H1 (cell line): ENCODE data around the gene CELA1. TPM values are rescaled to one million over a fixed set of nuclear protein-coding genes. Genes with fewer than 3 reads are reported as not detected.
"Not testable (repeated sequence)": the region's sequence is repeated elsewhere in the genome, so short reads cannot be mapped to it uniquely, and the experiment has no call there.

Experiments used
- CTCF ChIA-PET: fragments of 300-600 bp; sonication (Branson Sonifier 250); formaldehyde crosslinking; loops from one replicate; lab custom pipeline; 2021; ENCODE audit not compliant: partially characterized antibody; lab: Charles Lee
- POLR2A ChIA-PET: fragments of 300-600 bp; sonication (Branson Sonifier 250); formaldehyde crosslinking; loops from one replicate; lab custom pipeline; 2021; ENCODE audit warnings: inconsistent platforms; ENCODE audit not compliant: partially characterized antibody; lab: Charles Lee
- DNase-seq, 2 experiments: peaks; one replicate each; pipeline versions ENCODE4 v3.0.0 to v3.0.0-alpha.2; 2010 to 2022; ENCODE audit warnings: low spot score in 2 of 2, low read depth in 1 of 2, mixed read lengths in 1 of 2
- FAIRE-seq: peaks from 2 replicates; lab custom pipeline; 2011; peaks lifted over from hg19 to GRCh38; lab: Jason Lieb, UNC
- H2AFZ ChIP-seq: 2 replicates; pipeline ENCODE4 v1.8.1; 2012; ENCODE audit warnings: low read length, inconsistent platforms
- H2AK5ac ChIP-seq: 2 replicates; pipeline ENCODE4 v1.6.1; 2013; ENCODE audit warnings: low read depth, low read length
- H2BK120ac ChIP-seq: replicated peaks from 2 replicates; pipeline ENCODE3; 2013; ENCODE audit warnings: low read depth, low read length, inconsistent platforms
- H2BK12ac ChIP-seq: 2 replicates; pipeline ENCODE4 v1.6.1; 2013; ENCODE audit warnings: low read depth, low read length
- H2BK15ac ChIP-seq: 2 replicates; pipeline ENCODE4 v1.6.1; 2013; ENCODE audit warnings: low read length
- H2BK20ac ChIP-seq: 2 replicates; pipeline ENCODE4 v1.6.1; 2013; ENCODE audit warnings: low read length
- H2BK5ac ChIP-seq: 2 replicates; pipeline ENCODE4 v1.6.1; 2013; ENCODE audit warnings: low read depth, low read length
- H3K14ac ChIP-seq: 2 replicates; pipeline ENCODE4 v1.6.1; 2013; ENCODE audit warnings: inconsistent platforms; ENCODE audit not compliant: insufficient read length
- H3K18ac ChIP-seq: 2 replicates; pipeline ENCODE4 v1.6.1; 2013; ENCODE audit warnings: low read length; ENCODE audit errors: extremely low read depth
- H3K23ac ChIP-seq: 2 replicates; pipeline ENCODE4 v1.6.1; 2013; ENCODE audit warnings: inconsistent platforms; ENCODE audit not compliant: insufficient read length
- H3K23me2 ChIP-seq: 2 replicates; pipeline ENCODE4 v1.6.1; 2013; ENCODE audit warnings: low read depth, low read length
- H3K27ac ChIP-seq: 2 replicates; pipeline ENCODE4 v1.6.1; 2011; ENCODE audit warnings: low read depth, low read length, inconsistent platforms
- H3K27me3 ChIP-seq, 4 experiments: replicated peaks in 1 of 4; 1 replicate in 1 of 4; 2 replicates in 3 of 4; pipeline versions ENCODE4 v1.6.1 to v1.8.1; 2011 to 2013; ENCODE audit warnings: low read length in 3 of 4, mild to moderate bottlenecking in 3 of 4, inconsistent platforms in 2 of 4, mixed read lengths in 2 of 4, moderate library complexity in 1 of 4; ENCODE audit not compliant: control insufficient read depth in 3 of 4, insufficient read depth in 3 of 4; ENCODE audit errors: extremely low read depth in 1 of 4
- H3K36me3 ChIP-seq, 4 experiments: 2 replicates each; pipeline versions ENCODE4 v1.6.1 to v1.8.1; 2011 to 2013; ENCODE audit warnings: mild to moderate bottlenecking in 4 of 4, low read length in 3 of 4, moderate library complexity in 2 of 4, control low read depth in 1 of 4, inconsistent platforms in 1 of 4; ENCODE audit not compliant: insufficient read depth in 4 of 4, control insufficient read depth in 2 of 4
- H3K4ac ChIP-seq: replicated peaks from 2 replicates; pipeline ENCODE3; 2013; ENCODE audit warnings: low read length, low read depth, mixed read lengths, inconsistent platforms; ENCODE audit not compliant: insufficient read length
- H3K4me1 ChIP-seq, 4 experiments: replicated peaks in 1 of 4; 1 replicate in 1 of 4; 2 replicates in 3 of 4; pipeline versions ENCODE4 v1.6.1 to v1.8.1; 2011 to 2013; ENCODE audit warnings: low read length in 3 of 4, inconsistent platforms in 2 of 4, mixed read lengths in 1 of 4; ENCODE audit not compliant: insufficient read depth in 4 of 4, control insufficient read depth in 3 of 4
- H3K4me2 ChIP-seq, 2 experiments: 2 replicates each; pipeline versions ENCODE4 v1.6.1 to v1.8.1; 2011 to 2013; ENCODE audit warnings: low read depth in 2 of 2, low read length in 2 of 2, control low read depth in 1 of 2, inconsistent platforms in 1 of 2, mild to moderate bottlenecking in 1 of 2; ENCODE audit not compliant: insufficient read depth in 1 of 2
- H3K4me3 ChIP-seq, 4 experiments: fragments of 200-600, 300-600 bp in 1 of 4; sonication (generic), shearing (Covaris generic), sonication (Bioruptor Twin) in 1 of 4; 2 replicates each; pipeline versions ENCODE4 v1.5.1 to v1.8.1; 2011 to 2016; ENCODE audit warnings: low read length in 4 of 4, low read depth in 3 of 4, control low read depth in 2 of 4, inconsistent platforms in 2 of 4, mild to moderate bottlenecking in 2 of 4, mixed read lengths in 1 of 4, moderate library complexity in 1 of 4; ENCODE audit not compliant: insufficient read depth in 2 of 4; ENCODE audit errors: extremely low read depth in 1 of 4
- H3K56ac ChIP-seq: replicated peaks from 2 replicates; pipeline ENCODE3; 2013; ENCODE audit warnings: low read depth, mild to moderate bottlenecking, mixed read lengths, low read length, inconsistent platforms; ENCODE audit not compliant: insufficient read length
- H3K79me1 ChIP-seq: 2 replicates; pipeline ENCODE4 v1.6.1; 2013; ENCODE audit warnings: low read depth, low read length, control low read depth
- H3K79me2 ChIP-seq, 2 experiments: 2 replicates each; pipeline versions ENCODE4 v1.6.1 to v1.8.1; 2012 to 2013; ENCODE audit warnings: low read length in 2 of 2, mild to moderate bottlenecking in 2 of 2, inconsistent platforms in 1 of 2; ENCODE audit not compliant: insufficient read depth in 2 of 2, control insufficient read depth in 1 of 2
- H3K9ac ChIP-seq, 4 experiments: replicated peaks in 1 of 4; 1 replicate in 1 of 4; 2 replicates in 3 of 4; pipeline versions ENCODE4 v1.6.1 to v1.8.1; 2011 to 2013; ENCODE audit warnings: low read depth in 3 of 4, low read length in 3 of 4, control low read depth in 2 of 4, mild to moderate bottlenecking in 2 of 4, moderate library complexity in 2 of 4, inconsistent platforms in 1 of 4; ENCODE audit errors: extremely low read depth in 1 of 4
- H3K9me3 ChIP-seq, 2 experiments: 2 replicates each; pipeline versions ENCODE4 v1.6.1 to v1.8.1; 2012 to 2013; ENCODE audit warnings: mild to moderate bottlenecking in 2 of 2, moderate library complexity in 2 of 2, control low read depth in 1 of 2, inconsistent platforms in 1 of 2, low read depth in 1 of 2, low read length in 1 of 2, mixed read lengths in 1 of 2; ENCODE audit not compliant: insufficient read depth in 2 of 2
- H4K20me1 ChIP-seq, 2 experiments: replicated peaks in 1 of 2; 2 replicates each; pipeline versions ENCODE3 to v1.8.1; 2011 to 2013; ENCODE audit warnings: inconsistent platforms in 2 of 2, low read length in 2 of 2, mild to moderate bottlenecking in 1 of 2; ENCODE audit not compliant: insufficient read depth in 2 of 2, control insufficient read depth in 1 of 2
- H4K5ac ChIP-seq: 2 replicates; pipeline ENCODE4 v1.6.1; 2013; ENCODE audit warnings: low read length, low read depth, mixed read lengths, inconsistent platforms; ENCODE audit not compliant: insufficient read length
- H4K8ac ChIP-seq: 2 replicates; pipeline ENCODE4 v1.8.0; 2013; ENCODE audit warnings: mild to moderate bottlenecking, moderate library complexity, low read length, inconsistent platforms; ENCODE audit not compliant: insufficient read depth; ENCODE audit errors: extremely low read depth
- H4K91ac ChIP-seq: replicated peaks from 2 replicates; pipeline ENCODE3; 2013; ENCODE audit warnings: low read length, mixed read lengths, inconsistent platforms; ENCODE audit not compliant: insufficient read length
- RAD21 ChIP-seq, 2 experiments: IDR thresholded peaks in 1 of 2; conservative IDR thresholded peaks in 1 of 2; 2 replicates each; pipeline ENCODE4 v1.6.1; 2011; ENCODE audit warnings: low read depth in 2 of 2, low read length in 2 of 2, improper control_type of control experiment in 1 of 2, inconsistent platforms in 1 of 2, mild to moderate bottlenecking in 1 of 2, moderate library complexity in 1 of 2
- WGBS, 2 experiments: shearing (Covaris generic) in 1 of 2; methylation state at CpG; one replicate each; pipeline versions ENCODE4 v1.1.6 to v1.1.7; 2013 to 2015; ENCODE audit warnings: low lambda C conversion rate in 2 of 2, mixed read lengths in 2 of 2, inconsistent platforms in 1 of 2, low coverage in 1 of 2, missing lambda C conversion rate in 1 of 2; ENCODE audit not compliant: insufficient replicate concordance in 2 of 2, insufficient coverage in 1 of 2, insufficient read length in 1 of 2; ENCODE audit errors: extremely low coverage in 1 of 2, missing lambda C conversion rate in 1 of 2; 5-methylcytosine and 5-hydroxymethylcytosine counted together
- polyA plus RNA-seq, 7 experiments: library from polyadenylated mRNA; depleted of rRNA in 3 of 7; stranded (reverse) in 5 of 7; unstranded in 2 of 7; fragments of >200 nt in 5 of 7; fragments of 200-250 nt in 2 of 7; gene quantifications; 1 replicate in 5 of 7; 2 replicates in 1 of 7; 4 replicates in 1 of 7; pipeline versions ENCODE4 v1.2.1 to v1.2.3, GENCODE V29; 2011 to 2013; ENCODE audit warnings: missing spikeins in 2 of 7, mixed read lengths in 2 of 7
- total RNA-seq: library from RNA; stranded (reverse); fragmentation: NEBNext Ultra II Directional; extraction: Animal tissue kit (Norgen Biotek cat#: 25700); gene quantifications from 2 replicates; pipeline ENCODE4 v1.2.1, GENCODE V29; 2021

The CELA1 gene
- total and polyA plus RNA-seq, 2 of the 8 experiments (the other 6 are each of a cell fraction or from before 2014, with no cell fraction given): 0.09 TPM; not detected in 1

- H4K91ac ChIP-seq, DNase-seq, H2BK5ac ChIP-seq, H3K79me2 ChIP-seq, H2BK20ac ChIP-seq, H2BK15ac ChIP-seq, H3K9me3 ChIP-seq, H3K36me3 ChIP-seq, H3K79me1 ChIP-seq, H3K4ac ChIP-seq, H3K23ac ChIP-seq, H2BK120ac ChIP-seq, H3K4me3 ChIP-seq, H3K4me1 ChIP-seq, H4K5ac ChIP-seq, H2AK5ac ChIP-seq, H3K9ac ChIP-seq, H3K14ac ChIP-seq, H3K27me3 ChIP-seq, H4K20me1 ChIP-seq, H3K23me2 ChIP-seq, H3K27ac ChIP-seq, H4K8ac ChIP-seq, H3K18ac ChIP-seq, H3K4me2 ChIP-seq, H2BK12ac ChIP-seq, H3K56ac ChIP-seq, FAIRE-seq: not testable (repeated sequence)
- ChIA-PET POLR2A (interaction anchor here (1.0 to 1.1 kb wide), 2 partner anchors 9 to 50 kb away, joined by 3 to 4 read pairs; no protein-coding TSS in a partner anchor), CTCF (interaction anchor here (0.9 to 6.2 kb wide), 5 partner anchors 9 to 49 kb away, joined by 3 to 33 read pairs (median 3); partner anchors contain the start of gene SMAGP)
- peak; percentile 9 to 15; a peak in 1 of 4 replicates for TF ChIP-seq RAD21 (IDR thresholded peaks at IDR 0.05 in 1 of 2, conservative IDR thresholded peaks at IDR 0.05 in 1 of 2; ENCODE audit: low read depth in 2 of 2, low read length in 2 of 2)
- WGBS, 2 experiments: 97% methylated on average over 7 of the region's 9 CpGs; no CpG with 5 or more reads in 1 of the 2 experiments
- peak overlapping the region; percentile 53; the same call in 1 of the 2 replicates for H2AFZ ChIP-seq
These were observed 54.6 kb downstream of the CELA1 start for GRCh38 chr12:51291603-51292513.
